Measurements from ENCODE around the gene IQSEC1.
"Not testable (repeated sequence)": the region's sequence is repeated elsewhere in the genome, so short reads cannot be mapped to it uniquely, and the experiment has no call there.

The IQSEC1 gene

DNA sequence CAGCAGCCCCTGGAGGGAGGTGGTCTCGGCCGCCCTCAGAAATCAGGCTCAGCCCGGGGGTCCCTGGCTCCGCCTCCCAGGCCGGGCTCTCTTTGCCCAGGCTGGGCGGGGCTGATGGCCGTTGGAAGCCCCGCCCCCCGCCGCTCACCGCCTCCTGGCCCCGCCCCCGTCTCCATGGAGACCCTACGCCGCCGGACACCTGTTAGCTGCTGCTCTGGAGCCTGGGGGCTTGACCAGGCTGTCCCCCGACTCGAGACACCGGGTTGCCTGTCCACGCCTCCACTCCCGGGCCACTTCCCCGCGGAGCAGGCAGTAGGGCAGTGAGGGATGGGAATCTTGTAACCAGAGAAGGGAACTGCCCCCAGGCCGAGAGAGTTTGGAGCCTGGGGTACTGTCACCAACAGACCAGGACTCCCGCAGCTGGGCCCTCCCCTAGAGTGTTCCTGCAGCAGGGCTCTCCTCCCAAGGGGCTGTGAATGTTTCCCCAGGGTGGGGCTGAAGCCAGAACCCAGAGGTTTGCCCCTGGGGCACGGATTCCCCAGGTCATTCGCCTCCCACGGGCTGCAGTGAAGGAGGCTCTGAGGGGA lies 204.1 kb downstream of the IQSEC1 start:
- DNase-seq (ENCODE audit: low read depth) = no peak

DNA sequence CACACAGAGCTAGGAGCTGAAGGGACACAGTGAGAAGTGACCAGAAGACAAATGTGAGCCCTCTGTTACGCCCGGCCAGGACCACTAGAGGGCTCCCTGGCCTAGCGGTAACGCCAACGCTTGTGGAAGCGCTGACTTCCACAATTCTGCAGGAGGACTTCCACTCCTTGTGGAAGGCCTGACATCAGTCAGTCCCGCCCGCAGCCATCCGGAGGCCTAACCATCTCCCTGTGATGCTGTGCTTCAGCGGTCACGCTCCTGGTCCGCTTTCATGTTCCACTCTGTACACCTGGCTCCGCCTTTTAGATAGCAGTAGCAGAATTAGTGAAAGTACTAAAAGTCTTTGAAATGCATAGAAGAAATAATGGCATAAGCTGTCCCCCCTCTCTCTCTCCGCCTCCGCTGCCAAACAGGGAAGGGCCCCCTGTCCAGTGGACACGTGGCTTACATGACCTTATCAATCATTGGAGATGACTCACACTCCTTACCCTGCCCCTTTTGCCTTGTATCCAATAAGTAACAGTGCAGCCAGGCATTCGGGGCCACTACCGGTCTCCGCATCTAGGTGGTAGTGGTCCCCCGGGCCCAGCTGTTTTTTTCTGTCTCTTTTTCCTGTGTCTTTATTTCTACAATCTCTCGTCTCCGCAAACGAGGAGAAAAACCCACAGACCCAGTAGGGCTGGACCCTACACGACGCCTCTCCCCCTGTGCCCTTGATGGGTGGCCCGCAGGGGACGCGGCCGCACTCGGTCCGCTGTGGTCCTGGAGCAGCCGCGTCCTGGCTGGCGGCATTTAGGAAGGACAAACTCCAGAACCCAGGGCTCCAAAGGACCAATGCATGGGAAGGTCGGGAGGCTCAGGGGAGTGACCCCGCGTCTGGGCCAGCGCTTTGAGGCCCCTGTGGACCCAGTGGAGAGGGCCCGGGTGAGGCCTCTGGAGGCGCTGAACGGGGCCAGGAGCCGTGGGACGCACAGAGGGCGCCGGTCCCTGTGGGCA lies 204.9 kb downstream of the IQSEC1 start:
- peak; percentile 29 for DNase-seq (ENCODE audit: low read depth)

DNA sequence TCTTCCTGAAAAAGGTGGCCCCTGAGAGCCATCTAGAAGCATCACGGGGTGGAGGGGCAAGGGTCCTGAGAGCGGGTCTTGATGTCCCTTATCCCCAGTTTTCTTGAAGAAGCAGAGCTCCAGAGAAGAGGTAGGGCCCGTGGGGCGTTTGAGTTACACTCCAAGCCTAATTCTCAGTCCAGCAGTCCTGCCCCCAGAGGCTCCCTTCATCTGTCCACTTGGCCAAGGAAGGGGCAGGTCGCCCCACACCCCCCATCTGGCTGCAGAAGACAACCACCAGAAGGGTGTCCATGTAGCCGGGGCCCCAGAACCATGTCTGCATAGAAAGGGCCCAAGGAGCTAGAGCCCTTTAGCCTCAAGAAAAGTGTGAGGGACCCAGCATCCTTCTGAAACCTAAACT lies 206.4 kb downstream of the IQSEC1 start:
- DNase-seq (ENCODE audit: low read depth) = no peak

DNA sequence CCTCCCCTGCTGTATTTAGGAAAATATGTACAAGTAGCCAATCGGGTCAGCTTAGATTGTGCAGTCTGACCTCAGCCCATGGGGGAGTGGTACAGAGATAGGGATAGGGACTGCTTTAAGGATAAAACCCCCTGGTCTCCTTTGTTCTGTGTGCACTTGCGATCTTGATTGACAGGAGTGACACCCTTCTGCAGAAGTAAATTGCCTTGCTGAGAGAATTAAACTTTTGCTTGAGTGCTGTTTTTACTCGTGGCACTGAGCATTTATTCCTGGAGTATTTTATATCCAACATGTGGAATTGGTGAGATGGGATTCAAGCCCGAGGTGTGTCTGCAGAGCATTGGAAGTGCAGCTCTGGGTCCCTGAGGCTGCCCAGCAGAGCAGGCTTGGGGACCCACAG lies 208.0 kb downstream of the IQSEC1 start:
- no peak for DNase-seq (ENCODE audit: low read depth)

DNA sequence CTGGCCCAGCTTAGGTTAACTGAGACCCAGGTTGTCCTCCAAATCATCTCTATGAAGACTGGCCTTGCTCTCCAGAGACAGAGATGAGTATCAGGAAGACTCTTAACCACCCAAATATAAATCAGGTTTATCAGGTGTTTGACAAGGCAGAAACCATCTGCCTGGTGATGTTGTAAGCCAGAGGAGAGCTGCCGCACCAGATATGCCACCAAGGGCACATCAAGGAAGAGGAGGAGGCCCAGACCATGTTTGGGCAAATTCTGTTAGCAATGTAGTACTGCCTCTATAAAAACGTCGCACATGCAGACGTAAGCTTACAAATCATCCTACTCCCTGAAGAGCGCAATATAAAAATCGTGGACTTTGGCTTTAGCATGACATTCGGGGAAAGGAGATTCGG lies 210.8 kb downstream of the IQSEC1 start:
- DNase-seq (ENCODE audit: low read depth) = no peak

DNA sequence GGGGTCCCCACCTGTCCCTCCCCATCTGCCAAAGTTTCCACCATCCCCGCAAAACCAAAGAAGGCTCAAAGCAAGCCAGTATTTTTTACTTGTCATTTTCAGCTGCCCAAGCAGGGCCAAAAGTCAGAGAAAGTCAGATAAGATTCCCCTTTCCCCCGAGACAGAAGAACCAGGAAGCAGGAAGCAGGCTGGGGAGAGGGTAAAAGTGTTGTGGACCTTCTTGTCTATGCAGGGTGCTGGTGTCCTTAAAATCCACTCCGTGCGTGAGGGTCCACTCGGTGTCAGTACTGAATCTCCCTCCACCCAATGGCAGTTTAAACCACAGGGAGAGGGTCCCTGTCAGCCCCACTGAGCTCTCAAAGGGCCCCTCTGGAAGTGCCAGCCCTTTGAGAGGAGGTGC lies 211.6 kb downstream of the IQSEC1 start:
- no peak for DNase-seq (ENCODE audit: low read depth)

- DNase-seq (ENCODE audit: low read depth) = no peak
These were observed 213.4 kb downstream of the IQSEC1 start for GRCh38 chr3:12859840-12860239.

DNA sequence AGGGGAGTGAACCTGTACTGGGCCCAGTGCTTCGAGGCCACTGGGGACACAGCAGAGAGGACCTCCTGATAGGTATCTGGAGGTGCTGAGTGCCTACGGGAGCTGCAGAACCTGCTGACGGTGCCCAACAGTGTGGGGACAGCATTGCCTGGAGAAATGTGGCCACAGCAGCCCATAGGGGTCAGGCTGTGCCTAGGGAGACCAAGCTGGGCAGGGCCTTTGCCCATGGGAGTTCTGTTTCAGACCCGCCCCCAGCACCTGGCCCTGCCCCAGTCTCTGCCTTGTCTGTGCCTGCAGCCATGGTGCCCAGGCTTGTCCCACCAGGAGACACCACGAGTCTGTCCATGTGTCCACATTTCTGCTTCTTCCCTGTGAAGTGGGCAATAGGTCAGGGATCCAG lies 216.6 kb downstream of the IQSEC1 start:
- no peak for DNase-seq (ENCODE audit: low read depth)

- no peak for DNase-seq (ENCODE audit: low read depth)
These were observed 218.7 kb downstream of the IQSEC1 start for GRCh38 chr3:12854565-12854964.

DNA sequence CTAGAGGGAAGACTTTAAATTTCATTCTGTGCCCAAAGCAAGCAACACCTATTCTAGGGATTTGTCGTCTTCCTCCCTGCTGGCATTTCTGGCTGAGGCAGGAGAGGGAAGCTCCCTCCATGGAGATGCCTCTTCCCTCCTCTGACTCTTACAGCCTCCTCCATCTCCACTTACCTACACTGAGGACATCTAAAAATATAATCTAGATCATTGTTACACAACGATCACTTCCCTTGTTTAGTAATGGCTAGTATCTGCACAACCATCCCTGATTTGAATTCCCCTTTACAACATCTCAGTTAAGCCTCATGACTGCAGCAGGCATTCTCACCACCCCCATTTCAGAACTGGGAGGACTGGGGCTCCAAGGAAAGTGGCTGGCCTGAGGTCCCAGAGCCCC lies 219.4 kb downstream of the IQSEC1 start:
- DNase-seq (ENCODE audit: low read depth) = not testable (repeated sequence)

DNA sequence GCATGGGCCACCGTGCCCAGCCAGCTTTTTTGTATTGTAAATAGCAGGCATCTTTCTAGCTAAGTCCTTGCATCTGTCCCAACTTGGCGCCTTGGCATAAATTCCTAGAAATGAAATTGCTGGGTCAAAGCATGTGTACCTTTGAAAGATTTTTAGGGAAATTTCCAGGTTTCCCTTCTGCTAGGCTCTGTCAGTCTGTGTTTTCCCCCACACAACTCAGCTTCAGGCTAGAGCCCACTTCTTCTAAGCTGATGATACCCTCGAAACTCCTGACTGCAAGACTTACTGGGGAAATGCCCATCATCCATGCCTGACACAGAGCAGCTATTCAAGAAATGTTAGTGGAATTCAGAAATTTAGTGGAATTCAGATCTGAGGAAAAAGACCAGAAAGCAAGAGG lies 221.0 kb downstream of the IQSEC1 start:
- DNase-seq (ENCODE audit: low read depth) = no peak

Data from stimulated activated CD4-positive, alpha-beta T cell treated with anti-CD3 and anti-CD28 coated beads, Interleukin-2, amount 100 ng/mL, for 4 hours (primary cell).